Kidney tubule cell (primary cell): ENCODE results near the gene FLT3.
"Not testable (repeated sequence)": the region's sequence is repeated elsewhere in the genome, so short reads cannot be mapped to it uniquely, and the experiment has no call there.

Experiments
- DNase-seq: peaks from one replicate; pipeline ENCODE4 v3.0.0-alpha.2; 2018; ENCODE audit warnings: low spot score

Gene FLT3

GRCh38 chr13:28044608-28045007 lies 55.8 kb downstream of the FLT3 start:
- peak; percentile 38 for DNase-seq

GRCh38 chr13:28043224-28043623 lies 57.2 kb downstream of the FLT3 start:
- no peak for DNase-seq

GRCh38 chr13:28041501-28041900 lies 58.9 kb downstream of the FLT3 start:
- DNase-seq, result no peak

GRCh38 chr13:28041031-28041461 lies 59.3 kb downstream of the FLT3 start:
- no peak for DNase-seq

GRCh38 chr13:28037399-28037798 lies 63.0 kb downstream of the FLT3 start:
- DNase-seq, result peak; percentile 68

- peak; percentile 78 for DNase-seq
These were observed 65.1 kb downstream of the FLT3 start for GRCh38 chr13:28035146-28035782.

GRCh38 chr13:28033894-28034655 lies 66.3 kb downstream of the FLT3 start:
- DNase-seq, result no peak

GRCh38 chr13:28032438-28032837 lies 67.9 kb downstream of the FLT3 start:
- not testable (repeated sequence) for DNase-seq

- DNase-seq, result no peak
These were observed 68.5 kb downstream of the FLT3 start for GRCh38 chr13:28031896-28032288.

GRCh38 chr13:28031220-28031895 lies 69.0 kb downstream of the FLT3 start:
- DNase-seq, result no peak

- DNase-seq, result no peak
These were observed 72.6 kb downstream of the FLT3 start for GRCh38 chr13:28027607-28028364.

- no peak for DNase-seq
These were observed 73.3 kb downstream of the FLT3 start for GRCh38 chr13:28027071-28027470.

GRCh38 chr13:28026508-28026907 lies 73.9 kb downstream of the FLT3 start:
- DNase-seq, result no peak

GRCh38 chr13:28022848-28023518 lies 77.4 kb downstream of the FLT3 start:
- peak; percentile 20 for DNase-seq

GRCh38 chr13:28014301-28014700 lies 86.1 kb downstream of the FLT3 start:
- DNase-seq, result no peak

GRCh38 chr13:28013482-28013881 lies 86.9 kb downstream of the FLT3 start:
- DNase-seq, result no peak

- DNase-seq, result no peak
These were observed 87.5 kb downstream of the FLT3 start for GRCh38 chr13:28012896-28013295.

- peak; percentile 35 for DNase-seq
These were observed 88.0 kb downstream of the FLT3 start for GRCh38 chr13:28012383-28012782.

GRCh38 chr13:28010046-28010445 lies 90.3 kb downstream of the FLT3 start:
- no peak for DNase-seq

GRCh38 chr13:28005016-28005415 lies 95.4 kb downstream of the FLT3 start:
- not testable (repeated sequence) for DNase-seq

- no peak for DNase-seq
These were observed 97.3 kb downstream of the FLT3 start for GRCh38 chr13:28002886-28003698.
